GM21423 (cell line): ENCODE results near the gene MAPKAPK2.

Experiments
- ATAC-seq: cut with Tn5 transposase; IDR thresholded peaks from one replicate; pipeline ENCODE4 v1.9.1; 2021; ENCODE audit warnings: mild to moderate bottlenecking, moderate library complexity; ENCODE audit not compliant: unreplicated experiment

The MAPKAPK2 gene

DNA sequence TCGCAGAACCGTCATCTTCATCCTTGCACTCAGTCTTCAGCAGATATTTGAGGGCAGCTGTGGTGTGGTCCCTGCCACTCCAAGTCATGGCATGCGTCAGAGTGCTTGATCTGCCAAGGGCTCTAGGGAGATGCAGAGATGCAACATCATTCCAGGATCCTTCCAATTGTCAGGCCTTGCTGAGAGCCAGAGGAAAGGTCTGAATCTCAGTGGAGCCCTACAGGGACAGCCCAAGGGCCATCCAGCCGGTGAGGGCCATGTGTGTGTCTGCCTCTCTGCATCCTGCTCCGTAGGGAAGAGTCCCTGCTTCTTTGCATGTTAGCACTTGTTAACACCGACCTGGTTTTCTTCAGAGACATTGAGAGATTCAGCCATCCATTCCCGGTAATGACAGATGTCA, 17.6 kb downstream of the MAPKAPK2 start:
- ATAC-seq, result no peak

DNA sequence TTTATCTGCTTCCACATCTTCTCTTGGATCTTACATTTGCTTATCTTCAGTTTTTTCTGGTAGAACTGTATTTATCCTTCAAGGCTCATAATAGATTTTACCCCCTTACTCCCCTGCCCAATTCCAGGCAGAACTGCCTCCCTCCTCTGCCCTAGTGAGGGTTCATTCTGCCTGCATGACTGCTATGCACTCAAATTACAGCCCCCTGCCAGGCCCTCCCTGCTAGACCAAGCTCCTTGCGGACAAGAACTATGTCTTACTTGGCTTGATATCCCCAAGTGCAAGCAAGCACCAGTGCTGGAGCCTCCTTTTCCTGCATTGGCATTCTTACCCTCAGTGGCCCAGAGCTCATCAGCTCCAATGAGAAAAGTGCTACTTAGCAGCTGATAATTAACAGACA, 18.1 kb downstream of the MAPKAPK2 start:
- ATAC-seq, result no peak

DNA sequence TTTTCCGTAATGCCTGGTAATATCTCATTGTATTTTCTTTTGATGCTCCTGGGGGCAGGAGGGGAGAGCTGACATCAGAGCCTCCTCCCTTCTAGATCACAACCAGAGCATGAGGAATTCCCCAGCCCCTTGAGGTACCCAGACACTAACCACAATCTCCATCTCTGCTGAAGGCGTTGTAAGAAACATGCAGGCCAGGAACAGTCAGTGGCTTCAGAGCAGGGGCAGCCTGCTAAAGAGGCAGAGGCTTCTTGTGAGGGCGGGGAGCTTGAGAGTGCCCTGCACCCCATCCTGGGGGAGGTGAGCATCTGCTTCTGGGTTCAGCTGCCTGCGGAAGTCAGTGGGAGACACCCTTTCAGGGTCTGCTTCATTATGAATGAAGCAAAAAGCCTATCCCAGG, 19.0 kb downstream of the MAPKAPK2 start:
- no peak for ATAC-seq

DNA sequence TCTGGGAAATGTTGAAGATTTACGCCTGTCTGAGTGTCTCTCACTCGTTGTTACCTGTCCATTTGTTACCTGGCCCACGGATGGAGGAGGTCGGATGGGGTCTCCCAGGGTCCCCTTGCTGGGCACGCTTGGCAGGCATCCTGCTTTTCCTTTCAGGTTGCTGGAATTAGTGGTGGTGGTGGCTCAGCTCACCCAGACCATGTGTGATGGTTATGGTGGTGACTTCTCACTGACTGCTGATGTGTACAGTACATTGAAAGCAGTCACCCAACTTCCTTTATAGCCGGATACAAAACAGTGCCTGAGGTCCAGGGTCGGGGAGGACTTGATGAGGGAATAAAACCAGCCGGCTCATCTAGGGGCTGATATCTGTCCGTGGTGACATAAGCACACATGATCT, 19.5 kb downstream of the MAPKAPK2 start:
- no peak for ATAC-seq

DNA sequence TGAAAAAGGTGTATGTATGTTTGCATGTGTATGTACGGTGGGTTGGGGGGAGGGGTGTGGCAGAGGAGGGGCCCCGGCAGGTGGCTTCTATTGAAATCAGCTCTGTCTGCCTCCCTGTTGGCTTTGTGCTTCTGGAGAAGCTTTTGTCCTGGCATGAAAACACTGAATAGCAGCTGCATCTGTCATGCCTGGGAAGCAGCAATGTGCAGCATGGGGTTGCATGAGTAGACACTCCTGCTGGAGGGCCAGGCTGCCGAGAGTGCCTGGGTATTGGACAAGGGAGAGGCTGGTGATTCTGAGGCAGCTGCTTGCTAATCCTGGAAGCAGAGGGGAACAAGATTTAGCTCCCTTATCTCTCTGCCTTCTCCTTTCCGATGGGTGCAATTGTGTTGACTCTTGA, 20.5 kb downstream of the MAPKAPK2 start:
- no peak for ATAC-seq

DNA sequence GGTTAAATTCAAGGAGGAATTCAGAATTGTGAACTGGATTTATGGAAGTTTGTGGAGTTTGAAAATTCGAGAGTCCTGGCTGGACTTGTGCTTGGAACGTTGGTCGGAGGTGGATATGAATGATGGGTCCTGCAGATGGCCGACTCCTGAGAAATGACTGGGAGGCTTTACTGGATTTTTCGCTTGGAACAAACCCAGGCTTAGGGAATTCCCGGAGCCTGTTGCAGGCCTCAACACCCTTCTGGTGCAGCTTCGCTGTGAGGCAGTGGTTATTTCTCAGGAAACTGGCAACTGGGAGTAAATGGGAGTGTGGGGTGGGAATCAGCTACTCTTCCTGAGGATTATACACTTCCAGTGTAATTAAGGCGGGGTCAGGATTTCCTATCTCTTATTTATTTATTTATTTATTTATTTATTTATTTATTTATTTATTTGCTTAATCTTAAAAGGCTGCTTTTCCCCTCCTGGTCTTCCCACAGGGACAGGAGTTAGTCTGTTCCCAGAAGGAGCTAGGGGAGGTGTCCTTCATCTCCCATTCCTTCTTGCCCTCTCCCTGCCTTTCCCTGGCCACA, 21.1 kb downstream of the MAPKAPK2 start:
- ATAC-seq, result no peak

DNA sequence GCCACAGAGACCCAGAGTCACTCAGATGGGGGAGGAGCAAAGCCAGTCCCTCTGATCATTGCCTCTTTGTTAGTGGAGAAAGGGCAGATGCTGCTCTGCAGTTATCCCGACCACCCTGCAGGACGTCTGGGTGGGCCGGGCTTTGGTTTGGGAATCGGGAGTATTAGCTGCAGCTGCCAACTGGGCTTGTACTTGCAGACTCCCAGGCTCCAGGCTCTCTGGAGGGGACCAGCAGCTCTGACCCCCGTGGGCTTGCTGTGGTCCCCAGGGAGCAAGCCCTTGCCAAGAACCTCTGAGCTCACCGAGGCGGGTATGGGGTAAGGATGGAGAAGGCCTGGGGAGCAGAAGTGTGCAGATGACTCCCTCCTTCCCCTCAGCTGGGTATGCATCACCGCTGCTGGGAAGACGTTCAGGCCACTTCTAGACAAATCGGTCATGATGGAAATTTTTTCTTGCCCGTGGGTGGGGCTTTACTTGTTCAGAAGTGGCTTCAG, 21.6 kb downstream of the MAPKAPK2 start:
- no peak for ATAC-seq

DNA sequence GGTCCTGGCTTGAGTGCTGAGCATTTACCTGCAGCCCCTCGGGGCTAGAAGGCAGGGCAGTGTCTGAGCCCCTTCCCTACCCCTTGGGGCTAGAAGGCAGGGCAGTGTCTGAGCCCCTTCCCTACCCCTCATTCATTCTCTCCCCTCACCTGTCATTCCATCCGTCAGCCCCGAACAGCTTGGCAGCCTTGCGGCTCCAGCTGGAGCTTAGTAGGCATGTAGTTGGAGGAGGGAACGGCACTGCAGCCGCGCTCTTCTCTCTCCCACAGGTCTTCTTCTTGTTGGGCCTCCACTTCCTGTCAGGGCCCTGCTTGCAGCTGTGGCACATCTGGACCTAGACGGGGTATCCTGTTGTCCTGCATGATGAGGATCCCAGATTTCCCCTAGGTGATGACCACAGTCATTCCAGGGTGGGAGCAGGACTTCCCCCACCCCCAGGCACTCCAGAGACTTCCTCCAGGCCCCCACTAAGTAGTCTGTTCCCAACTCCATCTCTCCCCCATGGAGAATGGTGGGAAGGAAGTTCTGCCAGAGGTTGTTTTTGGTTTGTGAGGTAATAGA, 22.2 kb downstream of the MAPKAPK2 start:
- ATAC-seq, result no peak

DNA sequence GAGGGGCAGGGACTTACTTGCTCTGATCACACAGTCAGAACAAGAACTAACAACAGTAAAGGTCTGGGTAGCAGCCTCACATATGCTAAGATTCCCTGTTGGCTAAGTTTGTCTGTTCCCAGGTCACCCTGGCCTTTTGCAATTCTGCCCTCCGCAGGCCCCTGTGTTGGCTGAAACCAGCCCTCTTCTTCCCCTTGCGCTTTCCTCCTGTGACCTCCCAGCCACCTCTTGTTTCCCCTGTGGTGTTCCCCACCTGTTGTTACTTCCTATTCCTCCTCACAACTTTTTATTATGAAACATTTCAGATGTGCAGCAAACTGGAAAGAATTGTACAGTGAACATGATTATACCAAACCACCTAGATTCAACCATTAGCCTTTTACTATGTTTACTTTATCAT, 23.4 kb downstream of the MAPKAPK2 start:
- peak; percentile 56 for ATAC-seq

DNA sequence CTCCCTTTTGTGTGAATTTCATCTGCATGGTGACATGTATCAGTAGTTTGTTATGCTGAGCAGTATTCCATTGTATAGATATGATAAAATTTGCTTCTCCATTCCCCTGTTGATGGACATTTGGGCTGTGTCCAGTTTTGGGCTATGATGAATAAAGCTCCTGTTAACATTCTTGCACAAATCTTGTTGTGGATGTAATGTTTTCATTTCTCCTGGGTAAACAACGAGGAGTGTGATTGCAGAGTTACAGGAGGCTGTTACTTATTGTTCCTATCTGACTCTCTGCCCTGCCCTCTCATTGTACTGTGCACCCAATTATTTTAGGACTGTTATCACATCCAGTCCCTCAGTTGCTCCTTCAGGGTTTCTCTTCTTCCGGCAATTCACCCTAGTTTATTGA, 24.2 kb downstream of the MAPKAPK2 start:
- ATAC-seq, result no peak

DNA sequence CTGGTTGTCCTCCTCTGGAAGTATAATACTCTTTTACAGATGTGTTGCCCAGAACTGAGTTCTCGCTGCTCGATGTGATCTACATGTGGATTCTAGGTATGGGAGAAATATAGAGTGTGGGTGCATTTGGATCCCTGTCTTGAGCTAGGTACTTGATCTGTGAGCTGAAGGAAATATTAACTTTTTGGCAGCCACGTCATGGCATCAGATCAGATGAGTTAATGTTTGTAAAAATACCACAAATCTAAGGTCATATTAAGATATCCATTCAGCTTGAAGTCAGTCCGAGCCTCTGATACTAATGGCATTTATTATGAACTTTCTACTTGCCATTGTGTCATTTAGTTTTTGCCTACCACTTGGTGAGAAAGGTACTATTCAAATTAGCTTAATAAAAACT, 24.6 kb downstream of the MAPKAPK2 start:
- no peak for ATAC-seq

DNA sequence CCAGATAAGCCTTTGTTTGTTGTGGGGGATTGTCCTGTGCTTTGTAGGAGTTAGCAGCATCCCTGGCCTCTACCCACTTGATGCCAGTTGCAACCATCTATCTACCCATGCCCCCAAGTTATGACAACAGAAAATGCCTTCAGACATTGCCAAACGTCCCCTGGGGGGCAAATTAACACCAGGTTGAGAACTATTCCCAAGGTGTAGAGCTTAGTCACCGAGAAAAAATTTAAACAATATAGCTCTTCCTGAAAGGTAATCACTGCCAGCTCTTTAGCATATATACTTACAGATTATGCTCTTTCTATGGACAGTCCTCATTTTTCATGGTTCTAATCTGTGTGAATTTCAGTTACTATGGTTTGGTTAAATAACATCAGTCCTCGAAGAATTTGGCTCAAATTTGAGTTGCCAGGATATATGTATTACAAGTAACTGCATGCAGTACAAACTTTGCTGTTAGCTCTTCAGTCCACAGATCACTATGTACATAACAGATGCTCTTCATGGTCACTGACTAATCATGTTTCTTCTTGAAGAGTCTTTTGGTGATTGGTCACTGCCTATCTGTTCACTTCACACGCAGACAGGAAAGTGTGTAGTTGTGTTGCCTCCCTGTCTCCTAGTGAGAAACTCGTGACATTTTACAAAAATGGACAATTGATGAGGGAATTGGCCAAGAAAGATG, 25.2 kb downstream of the MAPKAPK2 start:
- no peak for ATAC-seq

DNA sequence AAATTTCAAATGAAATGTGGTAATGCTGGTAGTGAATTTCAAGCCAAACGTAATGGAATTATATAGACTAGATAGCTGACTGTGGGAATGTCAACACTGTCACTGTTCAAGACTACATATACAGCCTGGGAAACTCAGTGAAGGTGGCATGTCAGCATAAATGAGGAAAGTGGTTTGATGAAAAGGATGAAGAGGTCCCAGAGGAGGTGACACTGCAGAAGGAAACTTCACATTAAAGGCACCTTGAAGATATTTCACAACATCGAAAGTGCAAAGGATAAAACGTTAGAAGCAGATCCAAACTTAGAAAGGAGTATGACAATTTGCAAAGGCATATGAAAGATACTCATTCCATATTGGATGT, 25.7 kb downstream of the MAPKAPK2 start:
- no peak for ATAC-seq

DNA sequence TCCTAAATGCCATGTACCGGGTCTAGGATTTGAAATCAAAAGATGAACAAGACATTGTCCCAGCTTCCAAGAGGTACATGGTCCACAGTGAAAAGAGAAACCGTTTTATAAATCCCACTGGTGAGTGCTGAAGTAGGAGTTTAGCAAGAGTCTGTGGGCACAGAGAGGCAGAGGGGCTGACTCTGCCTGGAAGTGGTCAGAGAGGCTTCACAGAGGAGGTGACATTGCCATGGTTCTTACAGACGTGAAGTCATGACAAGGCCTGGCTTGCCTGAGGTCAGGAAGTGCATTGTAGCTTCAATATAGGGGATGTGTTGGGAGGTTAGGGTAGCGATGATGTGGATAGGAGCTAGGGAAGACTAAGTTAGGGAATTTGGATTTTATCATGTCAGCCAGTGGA, 28.4 kb downstream of the MAPKAPK2 start:
- ATAC-seq, result no peak

DNA sequence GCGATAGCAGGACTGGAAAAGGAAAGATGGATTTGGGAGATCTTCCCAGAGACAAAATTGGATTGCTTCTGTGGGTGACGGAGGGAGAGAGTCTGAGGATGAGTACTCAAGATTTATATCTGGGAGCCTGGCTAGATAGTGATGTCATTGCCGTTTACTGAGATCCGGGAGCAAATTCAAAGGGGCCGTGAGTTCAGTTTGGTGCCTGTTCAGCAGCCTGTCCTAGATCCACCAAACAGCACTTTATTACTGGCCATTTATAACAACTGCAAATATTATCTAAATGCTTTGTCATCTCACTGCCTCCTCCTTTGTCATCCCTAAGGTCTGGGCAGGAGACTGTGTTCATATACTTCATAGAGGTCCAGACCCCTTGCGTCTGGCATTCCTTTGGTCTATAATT, 29.2 kb downstream of the MAPKAPK2 start:
- ATAC-seq, result no peak

DNA sequence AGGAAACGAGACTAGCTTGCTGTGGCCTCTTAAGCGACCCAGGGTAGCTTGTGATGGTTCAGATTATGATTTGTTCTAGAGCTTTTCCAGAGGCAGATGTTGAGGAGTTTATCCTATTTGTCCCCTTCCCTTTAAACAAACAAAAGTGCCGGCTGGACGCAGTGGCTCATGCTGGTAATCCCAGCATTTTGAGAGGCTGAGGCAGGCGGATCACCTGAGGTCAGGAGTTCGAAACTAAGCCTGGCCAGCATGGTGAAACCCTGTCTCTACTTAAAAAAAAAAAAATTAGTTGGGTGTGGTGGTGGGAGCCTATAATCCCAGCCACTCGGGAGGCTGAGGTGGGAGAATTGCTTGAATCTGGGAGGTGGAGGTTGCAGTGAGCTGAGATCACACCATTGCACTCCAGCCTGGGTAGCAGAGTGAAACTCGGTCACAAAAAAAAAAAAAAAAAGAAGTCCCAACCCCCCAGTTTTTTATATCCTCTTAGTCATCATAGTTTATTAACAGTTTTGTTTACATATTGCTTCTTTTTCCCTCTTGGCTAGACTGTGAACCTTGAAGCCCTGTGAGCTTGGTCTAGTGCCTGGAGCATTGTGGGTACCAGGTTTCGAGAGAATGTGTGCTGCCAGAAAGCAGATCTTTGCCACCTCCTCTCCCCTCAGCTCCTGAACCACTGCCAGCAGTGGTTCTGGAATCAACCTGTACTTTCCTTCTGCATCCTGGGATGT, 29.8 kb downstream of the MAPKAPK2 start:
- ATAC-seq, result no peak

DNA sequence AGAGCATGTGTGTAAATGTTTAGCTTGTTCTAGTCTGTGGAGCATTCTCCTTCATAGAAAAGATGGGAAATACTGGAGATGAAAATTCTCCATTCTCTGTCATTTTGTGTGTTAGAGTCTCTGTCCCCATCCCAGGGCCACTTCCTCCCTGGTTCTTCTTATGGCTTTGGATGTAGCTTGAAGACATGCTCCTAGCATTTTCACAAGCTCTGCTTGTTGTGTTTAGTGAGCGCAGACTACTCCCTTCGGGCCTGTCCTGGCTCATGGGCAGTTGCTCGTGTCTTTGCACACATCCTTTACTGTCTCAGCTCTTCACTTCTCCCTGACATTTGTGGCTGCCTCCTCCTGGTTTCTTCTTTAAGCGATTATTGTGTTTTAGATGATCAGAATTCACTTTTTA, 30.4 kb downstream of the MAPKAPK2 start:
- no peak for ATAC-seq

DNA sequence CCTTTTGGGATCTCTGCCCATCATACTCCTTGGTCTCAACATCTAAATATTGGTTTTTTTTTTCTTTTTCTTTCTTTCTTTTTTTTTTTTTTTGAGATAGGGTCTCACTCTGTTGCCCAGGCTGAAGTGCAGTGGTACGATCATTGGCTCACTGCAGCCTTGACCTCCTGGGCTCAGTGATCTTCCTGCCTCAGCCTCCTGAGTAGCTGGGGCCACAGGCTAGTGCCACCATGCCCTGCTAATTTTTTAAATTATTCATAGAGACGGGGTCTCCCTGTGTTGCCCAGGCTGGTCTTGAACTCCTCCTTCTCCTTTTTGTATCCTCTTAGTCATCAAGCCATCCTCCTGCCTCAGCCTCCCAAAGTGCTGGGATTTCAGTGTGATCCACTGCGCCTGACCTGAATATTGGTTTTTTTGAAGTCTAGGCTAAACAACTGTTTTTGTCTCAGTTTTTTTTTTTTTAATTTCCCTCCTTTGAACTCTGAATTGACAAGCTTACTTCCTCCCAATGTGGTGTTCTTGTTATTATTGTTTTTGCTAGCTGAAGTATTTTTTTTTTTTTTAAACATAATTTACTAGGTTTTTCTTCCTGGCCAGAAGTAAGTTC, 30.9 kb downstream of the MAPKAPK2 start:
- no peak for ATAC-seq

DNA sequence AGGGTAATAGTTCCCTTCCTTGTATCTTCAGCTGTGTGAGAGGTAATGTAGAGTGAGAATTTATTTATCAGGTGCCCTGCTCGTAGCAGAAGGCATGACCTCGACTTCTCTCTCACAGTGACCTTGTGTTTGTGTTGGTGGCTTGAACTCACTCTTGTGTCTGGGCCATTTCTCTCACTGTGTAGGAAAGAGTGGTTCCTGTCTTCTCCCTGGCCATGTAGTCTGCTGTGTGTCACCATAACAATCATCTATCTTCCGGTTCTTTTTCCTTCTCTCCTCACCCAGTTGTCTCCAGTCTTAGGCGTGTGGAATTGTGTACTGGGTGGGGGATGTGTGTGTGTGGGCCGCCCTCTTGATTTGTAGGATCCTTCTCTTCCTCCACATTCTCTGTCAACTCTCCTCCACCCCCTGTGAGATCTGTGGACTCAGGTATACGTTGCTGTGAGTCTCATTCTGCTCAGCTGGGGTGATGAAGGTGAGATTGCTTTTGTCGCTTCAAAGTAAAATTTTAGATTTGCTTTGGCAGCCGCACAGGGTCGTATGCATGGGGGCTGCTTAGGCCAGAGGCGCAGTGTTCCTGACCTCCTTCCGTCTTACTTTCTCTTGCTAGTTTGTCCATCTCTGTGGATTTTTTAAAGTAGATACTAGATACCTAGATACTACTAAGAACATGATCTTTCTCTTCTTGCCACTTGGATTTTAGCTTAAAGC, 31.6 kb downstream of the MAPKAPK2 start:
- no peak for ATAC-seq

DNA sequence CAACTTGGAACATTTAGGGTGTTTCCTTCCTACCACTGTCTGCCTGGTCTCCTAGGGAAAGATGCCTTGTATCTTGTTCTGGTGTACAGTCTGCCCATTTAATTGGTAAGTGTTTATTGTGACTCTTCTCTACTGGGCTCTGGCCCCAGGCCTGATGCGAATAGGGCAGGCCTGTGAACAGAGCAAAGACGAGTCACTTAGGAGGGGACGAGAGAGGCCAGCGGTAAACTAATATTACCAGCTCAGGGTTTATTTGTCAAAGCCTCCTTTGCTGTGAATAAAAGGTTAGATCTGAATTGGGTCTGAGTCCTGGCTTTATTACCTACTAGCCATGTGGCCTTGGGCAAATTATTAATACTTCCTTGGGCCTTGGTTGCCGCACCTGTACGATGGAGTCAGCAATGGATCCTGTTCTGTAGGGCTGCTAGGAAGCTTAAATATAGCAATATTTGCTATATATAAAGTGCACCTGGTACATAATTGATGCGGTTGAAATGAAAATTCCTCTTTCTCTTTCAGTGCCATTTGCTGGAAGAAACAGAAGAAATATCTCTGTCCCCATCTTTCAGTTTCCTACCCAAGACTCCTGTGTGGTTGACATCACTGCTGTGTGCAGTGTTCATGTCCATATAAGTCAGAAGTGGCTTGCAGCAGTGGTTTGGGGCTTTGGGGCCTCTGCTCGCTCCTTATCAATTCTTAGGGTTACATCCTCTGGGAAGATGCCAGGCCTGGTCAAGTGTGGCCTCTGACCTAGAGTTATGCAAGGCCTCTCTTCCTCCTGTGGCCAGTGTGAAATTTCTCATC, 32.4 kb downstream of the MAPKAPK2 start:
- ATAC-seq, result peak; percentile 82
